SU-DHL-6 (cell line): ENCODE data around the gene POC1B.

Source experiments
- CTCF ChIP-seq: fragments of 200-600 bp; sonication (generic); IDR thresholded peaks from one replicate; pipeline ENCODE4 v1.5.1; 2017; ENCODE audit warnings: antibody characterized with exemption, mild to moderate bottlenecking, low read length, moderate library complexity; ENCODE audit not compliant: insufficient read depth, poor library complexity, severe bottlenecking
- EZH2phosphoT487 ChIP-seq: fragments of 200-600 bp; sonication (generic), shearing (Covaris generic); conservative IDR thresholded peaks from 2 replicates; pipeline ENCODE4 v1.6.1; 2018; ENCODE audit warnings: mild to moderate bottlenecking, antibody characterized with exemption, low read length, moderate library complexity, mixed read lengths

- TF ChIP-seq CTCF, result no peak
- no peak for TF ChIP-seq EZH2phosphoT487
Measured at GRCh38 chr12:89523393-89523792, 2.5 kb downstream of the POC1B start.
